IMR-90 (cell line): ENCODE results near the gene MEIOB. TPM values are rescaled to one million over a fixed set of nuclear protein-coding genes. Genes with fewer than 3 reads are reported as not detected.

Experiments
- ATAC-seq: fragments of 200-7000 bp; cut with Tn5 transposase; 2 replicates; pipeline ENCODE4 v1.9.1; 2020; ENCODE audit warnings: low read depth, mild to moderate bottlenecking, moderate library complexity
- BruUV-seq: library from RNA; stranded (reverse); fragments of 400-500 nt; replicated peaks from 2 replicates; lab custom pipeline; 2021; lab: Mats Ljungman, UMichigan
- CTCF ChIA-PET: fragments of 300-600 bp; formaldehyde crosslinking; extraction: SDS; loops from one replicate; lab custom pipeline; 2021; ENCODE audit warnings: antibody characterized with exemption; lab: Yijun Ruan, JAX
- POLR2A ChIA-PET: fragments of 300-600 bp; sonication (Branson Sonifier 250); formaldehyde crosslinking; loops from one replicate; lab custom pipeline; 2022; ENCODE audit warnings: antibody characterized with exemption; ENCODE audit not compliant: unreplicated experiment; lab: Charles Lee
- DNase-seq: peaks from one replicate; pipeline ENCODE4 v3.0.0; 2013
- H2AFZ ChIP-seq: replicated peaks from 2 replicates; pipeline ENCODE3; 2013; ENCODE audit warnings: low read length, mild to moderate bottlenecking; ENCODE audit not compliant: poor library complexity
- H2AK5ac ChIP-seq: 2 replicates; pipeline ENCODE4 v1.6.1; 2013; ENCODE audit warnings: low read depth, low read length, inconsistent platforms
- H2AK9ac ChIP-seq: replicated peaks from 2 replicates; pipeline ENCODE3; 2013; ENCODE audit warnings: mild to moderate bottlenecking, low read depth, low read length, moderate library complexity; ENCODE audit not compliant: poor library complexity
- H2BK120ac ChIP-seq: 2 replicates; pipeline ENCODE4 v1.6.1; 2013; ENCODE audit warnings: low read depth, low read length, inconsistent platforms
- H2BK15ac ChIP-seq: 3 replicates; pipeline ENCODE4 v1.6.1; 2013; ENCODE audit warnings: low read depth, low read length, inconsistent platforms
- H2BK20ac ChIP-seq: 2 replicates; pipeline ENCODE4 v1.6.1; 2013; ENCODE audit warnings: low read depth, mild to moderate bottlenecking, inconsistent platforms, low read length, moderate library complexity
- H2BK5ac ChIP-seq: 2 replicates; pipeline ENCODE4 v1.6.1; 2013; ENCODE audit warnings: mild to moderate bottlenecking, low read depth, low read length, inconsistent platforms; ENCODE audit not compliant: poor library complexity, severe bottlenecking
- H3K14ac ChIP-seq: replicated peaks from 2 replicates; pipeline ENCODE4 v1.6.1; 2013; ENCODE audit warnings: low read depth, low read length, inconsistent platforms
- H3K18ac ChIP-seq: 2 replicates; pipeline ENCODE4 v1.6.1; 2013; ENCODE audit warnings: low read depth, low read length, control low read depth
- H3K23ac ChIP-seq: 2 replicates; pipeline ENCODE4 v1.6.1; 2013; ENCODE audit warnings: low read depth, low read length, inconsistent platforms
- H3K27ac ChIP-seq: 2 replicates; pipeline ENCODE4 v1.5.1; 2013; ENCODE audit warnings: mild to moderate bottlenecking, control low read depth, low read length; ENCODE audit not compliant: insufficient read depth
- H3K27me3 ChIP-seq: 2 replicates; pipeline ENCODE4 v1.6.1; 2013; ENCODE audit warnings: low read length; ENCODE audit not compliant: control insufficient read depth, insufficient read depth
- H3K36me3 ChIP-seq: 2 replicates; pipeline ENCODE4 v1.6.1; 2013; ENCODE audit warnings: low read length, mixed read lengths; ENCODE audit not compliant: control insufficient read depth, insufficient read depth
- H3K4ac ChIP-seq: 2 replicates; pipeline ENCODE4 v1.6.1; 2013; ENCODE audit warnings: low read depth, low read length, inconsistent platforms
- H3K4me1 ChIP-seq: 2 replicates; pipeline ENCODE4 v1.6.1; 2013; ENCODE audit warnings: low read length, mixed read lengths; ENCODE audit not compliant: control insufficient read depth, insufficient read depth
- H3K4me2 ChIP-seq: 2 replicates; pipeline ENCODE4 v1.6.1; 2013; ENCODE audit warnings: low read depth, mild to moderate bottlenecking, control low read depth, low read length, moderate library complexity
- H3K4me3 ChIP-seq: 2 replicates; pipeline ENCODE4 v1.5.1; 2013; ENCODE audit warnings: low read depth, mild to moderate bottlenecking, control low read depth, low read length, moderate library complexity; ENCODE audit not compliant: insufficient read depth
- H3K56ac ChIP-seq: 2 replicates; pipeline ENCODE4 v1.6.1; 2013; ENCODE audit warnings: low read length, inconsistent platforms; ENCODE audit not compliant: insufficient read depth; ENCODE audit errors: extremely low read depth
- H3K79me1 ChIP-seq, 2 experiments: 2 replicates each; pipeline ENCODE4 v1.6.1; 2013; ENCODE audit warnings: low read length in 2 of 2, inconsistent platforms in 1 of 2, low read depth in 1 of 2
- H3K9ac ChIP-seq: 2 replicates; pipeline ENCODE4 v1.6.1; 2013; ENCODE audit warnings: low read depth, low read length, control low read depth
- H3K9me1 ChIP-seq: 2 replicates; pipeline ENCODE4 v1.6.1; 2013; ENCODE audit warnings: low read length, inconsistent platforms; ENCODE audit not compliant: insufficient read depth
- H3K9me3 ChIP-seq: 2 replicates; pipeline ENCODE4 v1.6.1; 2013; ENCODE audit warnings: low read length; ENCODE audit not compliant: control insufficient read depth, insufficient read depth
- H4K20me1 ChIP-seq: 2 replicates; pipeline ENCODE4 v1.6.1; 2013; ENCODE audit warnings: low read length, inconsistent platforms; ENCODE audit not compliant: insufficient read depth
- H4K5ac ChIP-seq: 2 replicates; pipeline ENCODE4 v1.6.1; 2013; ENCODE audit warnings: mild to moderate bottlenecking, low read depth, low read length, control low read depth
- H4K8ac ChIP-seq, 2 experiments: 2 replicates each; pipeline ENCODE4 v1.6.1; 2013; ENCODE audit warnings: low read depth in 2 of 2, low read length in 2 of 2, control low read depth in 1 of 2, inconsistent platforms in 1 of 2
- H4K91ac ChIP-seq: 2 replicates; pipeline ENCODE4 v1.6.1; 2013; ENCODE audit warnings: low read depth, low read length, inconsistent platforms; ENCODE audit not compliant: insufficient read depth
- BHLHE40 ChIP-seq: fragments of 150-350 bp; IDR thresholded peaks from 2 replicates; pipeline ENCODE4 v1.6.1; 2016; ENCODE audit warnings: mild to moderate bottlenecking, low read depth, low read length
- CHD1 ChIP-seq: IDR thresholded peaks from 2 replicates; pipeline ENCODE4 v1.6.1; 2012; ENCODE audit warnings: low read depth, low read length, improper control_type of control experiment
- CTCF ChIP-seq: conservative IDR thresholded peaks from 2 replicates; pipeline ENCODE4 v1.5.1; 2012; ENCODE audit warnings: mild to moderate bottlenecking, low read depth, low read length, improper control_type of control experiment
- ELK1 ChIP-seq: fragments of 150-350 bp; IDR thresholded peaks from 2 replicates; pipeline ENCODE4 v1.6.1; 2016; ENCODE audit warnings: low read depth, mild to moderate bottlenecking, low read length, moderate library complexity, borderline replicate concordance
- MXI1 ChIP-seq: IDR thresholded peaks from 2 replicates; pipeline ENCODE4 v1.6.1; 2012; ENCODE audit warnings: low read depth, mild to moderate bottlenecking, low read length, moderate library complexity, borderline replicate concordance
- NFE2L2 ChIP-seq: fragments of 150-350 bp; IDR thresholded peaks from 2 replicates; pipeline ENCODE4 v1.6.1; 2016; ENCODE audit warnings: low read depth, mild to moderate bottlenecking, low read length
- RCOR1 ChIP-seq: IDR thresholded peaks from 2 replicates; pipeline ENCODE4 v1.6.1; 2012; ENCODE audit warnings: mild to moderate bottlenecking, low read length, improper control_type of control experiment; ENCODE audit not compliant: insufficient replicate concordance
- RFX5 ChIP-seq: IDR thresholded peaks from 2 replicates; pipeline ENCODE4 v1.8.0; 2012; ENCODE audit warnings: low read depth, mild to moderate bottlenecking, low read length, moderate library complexity
- USF2 ChIP-seq: fragments of 150-350 bp; IDR thresholded peaks from 2 replicates; pipeline ENCODE4 v1.6.1; 2017; ENCODE audit warnings: mild to moderate bottlenecking, antibody characterized with exemption, low read length, low read depth
- WGBS, 2 experiments: methylation state at CpG; one replicate each; pipeline versions ENCODE4 v1.1.5 to v1.1.7; 2013; ENCODE audit warnings: missing lambda C conversion rate in 2 of 2; ENCODE audit not compliant: insufficient read length in 1 of 2; ENCODE audit errors: extremely low coverage in 2 of 2; 5-methylcytosine and 5-hydroxymethylcytosine counted together
- dilution Hi-C: fragments of 300-500 bp; cut with HindIII; formaldehyde crosslinking; loops from one replicate; pipeline ENCODE4 v1.14.3; 2018; ENCODE audit warnings: low sequenced_read_pairs; ENCODE audit not compliant: unreplicated experiment
- in situ Hi-C: fragments of 300-500 bp; cut with MboI; formaldehyde crosslinking; loops from 3 replicates; pipeline ENCODE4 v1.14.3; 2019; ENCODE audit warnings: low sequenced_read_pairs, inconsistent platforms, mixed read lengths
- intact Hi-C: fragments of 100-400 bp; cut with micrococcal nuclease; formaldehyde crosslinking; loops from 2 replicates; pipeline ENCODE4 v1.10.0; 2022
- polyA plus RNA-seq, 3 experiments: library from polyadenylated mRNA; depleted of rRNA; stranded (reverse); fragments of >200 nt; gene quantifications; 2 replicates each; pipeline ENCODE4 v1.2.3, GENCODE V29; 2012; ENCODE audit warnings: low replicate concordance in 1 of 3
- total RNA-seq: library from RNA; depleted of rRNA; stranded (reverse); fragments of >200 nt; gene quantifications from 2 replicates; pipeline ENCODE4 v1.2.3, GENCODE V29; 2012

MEIOB gene
- total and polyA plus RNA-seq, 2 of the 4 experiments (the other 2 are of a cell fraction): 0.14 TPM; not detected in 1

GRCh38 chr16:1908983-1909382 is 37.0 kb upstream of the MEIOB start:
- H3K14ac ChIP-seq: no peak overlapping the region
- no peak overlapping the region for H3K18ac ChIP-seq
- no peak overlapping the region for H3K4ac ChIP-seq
- BruUV-seq: no TSS peak
- no peak overlapping the region for H3K9ac ChIP-seq
- ChIA-PET CTCF (no interaction called here), POLR2A (no interaction called here)
- DNase-seq (no peak), ATAC-seq (no peak)
- H4K5ac ChIP-seq: no peak overlapping the region
- no peak overlapping the region for H2BK15ac ChIP-seq
- no peak overlapping the region for H2AK9ac ChIP-seq
- H2AFZ ChIP-seq: no peak overlapping the region
- no peak overlapping the region for H3K4me2 ChIP-seq
- no peak overlapping the region for H3K23ac ChIP-seq
- no peak overlapping the region for H2AK5ac ChIP-seq
- H3K9me1 ChIP-seq: no peaks in the 10 kb centered on the region
- H2BK120ac ChIP-seq: no peak overlapping the region
- dilution Hi-C loops: no loop called here
- no peak overlapping the region for H4K8ac ChIP-seq
- no peak overlapping the region for H3K27ac ChIP-seq
- WGBS, 2 experiments: 30% methylated on average over 2 of the region's 9 CpGs; no CpG with 5 or more reads in 1 of the 2 experiments
- no peaks in the 10 kb centered on the region for H3K4me1 ChIP-seq
- intact Hi-C loops: no loop called here
- H3K4me3 ChIP-seq: no peak overlapping the region
- H4K20me1 ChIP-seq: no peaks in the 10 kb centered on the region
- in situ Hi-C loops: no loop called here
- peaks cover 65% of the 10 kb centered on the region for H3K27me3 ChIP-seq
- no peak overlapping the region for H3K56ac ChIP-seq
- no peaks in the 10 kb centered on the region for H3K79me1 ChIP-seq
- H2BK20ac ChIP-seq: no peak overlapping the region
- H3K9me3 ChIP-seq: no peaks in the 10 kb centered on the region
- H3K36me3 ChIP-seq: no peaks in the 10 kb centered on the region
- no peak overlapping the region for H4K91ac ChIP-seq
- no peak overlapping the region for H2BK5ac ChIP-seq
- no peak for TF ChIP-seq BHLHE40
- TF ChIP-seq MXI1: no peak
- no peak for TF ChIP-seq USF2
- no peak for TF ChIP-seq CHD1
- TF ChIP-seq ELK1: no peak
- TF ChIP-seq RFX5: no peak
- no peak for TF ChIP-seq CTCF
- no peak for TF ChIP-seq NFE2L2
- no peak for TF ChIP-seq RCOR1
